ENCODE data around the gene MRE11. TPM values are rescaled to one million over a fixed set of nuclear protein-coding genes. Genes with fewer than 3 reads are reported as not detected.

The MRE11 gene
- total and polyA plus RNA-seq, 2 donors from 2014 or later = 3.5 to 16.6 TPM

DNA sequence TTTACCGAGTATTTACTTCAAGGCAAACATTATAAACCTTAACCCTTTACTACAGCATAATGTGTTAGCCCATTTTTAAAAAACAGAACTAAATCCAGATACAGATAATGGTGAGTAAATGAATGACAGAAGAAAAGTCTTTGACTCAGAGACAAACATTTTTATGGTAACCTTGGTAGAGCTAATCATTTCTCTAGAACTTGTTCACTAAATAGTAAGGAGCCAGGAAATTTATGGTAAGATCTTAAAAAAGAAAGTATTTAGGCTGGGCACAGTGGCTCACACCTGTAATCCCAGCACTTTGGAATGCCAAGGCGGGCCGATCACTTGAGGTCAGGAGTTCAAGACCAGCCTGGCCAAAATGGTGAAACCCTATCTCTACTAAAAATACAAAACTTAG is 38.6 kb upstream of the MRE11 start:
- DNase-seq (no peak), FAIRE-seq (no peak)
- H3K4me3 ChIP-seq (ENCODE audit: low read length in 3 of 3) = no peak overlapping the region
- H3K9ac ChIP-seq (ENCODE audit: low read length in 3 of 3) = no peak overlapping the region
- H3K27me3 ChIP-seq (ENCODE audit: control insufficient read depth, insufficient read depth, low read length) = no peaks in the 10 kb centered on the region
- H3K9me3 ChIP-seq (ENCODE audit: control insufficient read depth in 2 of 3, insufficient read depth in 1 of 3, low read length in 3 of 3) = no peaks in the 10 kb centered on the region
- no peak overlapping the region for H3K27ac ChIP-seq (ENCODE audit: low read depth in 2 of 2, low read length in 2 of 2)
- intact Hi-C loops (cut with DNase I) = no loop called here
- H3K4me1 ChIP-seq (ENCODE audit: control insufficient read depth in 2 of 3, insufficient read depth in 2 of 3, low read depth in 1 of 3, low read length in 3 of 3) = no peaks in the 10 kb centered on the region
- H3K36me3 ChIP-seq (ENCODE audit: control insufficient read depth in 2 of 3, insufficient read depth in 3 of 3, low read length in 3 of 3) = no peaks in the 10 kb centered on the region
- no peak for TF ChIP-seq CTCF (IDR thresholded peaks at IDR 0.05; ENCODE audit: borderline replicate concordance, extremely low read depth, insufficient read depth)

GRCh38 chr11:94528551-94528950 is 34.9 kb upstream of the MRE11 start:
- Histone ChIP-seq H3K4me3 (ENCODE audit: low read length in 3 of 3) (no peak overlapping the region), H3K9ac (ENCODE audit: low read length in 3 of 3) (no peak overlapping the region), H3K4me1 (ENCODE audit: control insufficient read depth in 2 of 3, insufficient read depth in 2 of 3, low read depth in 1 of 3, low read length in 3 of 3) (no peaks in the 10 kb centered on the region), H3K36me3 (ENCODE audit: control insufficient read depth in 2 of 3, insufficient read depth in 3 of 3, low read length in 3 of 3) (no peaks in the 10 kb centered on the region), H3K9me3 (ENCODE audit: control insufficient read depth in 2 of 3, insufficient read depth in 1 of 3, low read length in 3 of 3) (no peaks in the 10 kb centered on the region), H3K27ac (ENCODE audit: low read depth in 2 of 2, low read length in 2 of 2) (no peak overlapping the region), H3K27me3 (ENCODE audit: control insufficient read depth, insufficient read depth, low read length) (no peaks in the 10 kb centered on the region)
- DNase-seq (no peak), FAIRE-seq (no peak)
- TF ChIP-seq CTCF (IDR thresholded peaks at IDR 0.05; ENCODE audit: borderline replicate concordance, extremely low read depth, insufficient read depth) = no peak
- intact Hi-C loops (cut with DNase I) = no loop called here

DNA sequence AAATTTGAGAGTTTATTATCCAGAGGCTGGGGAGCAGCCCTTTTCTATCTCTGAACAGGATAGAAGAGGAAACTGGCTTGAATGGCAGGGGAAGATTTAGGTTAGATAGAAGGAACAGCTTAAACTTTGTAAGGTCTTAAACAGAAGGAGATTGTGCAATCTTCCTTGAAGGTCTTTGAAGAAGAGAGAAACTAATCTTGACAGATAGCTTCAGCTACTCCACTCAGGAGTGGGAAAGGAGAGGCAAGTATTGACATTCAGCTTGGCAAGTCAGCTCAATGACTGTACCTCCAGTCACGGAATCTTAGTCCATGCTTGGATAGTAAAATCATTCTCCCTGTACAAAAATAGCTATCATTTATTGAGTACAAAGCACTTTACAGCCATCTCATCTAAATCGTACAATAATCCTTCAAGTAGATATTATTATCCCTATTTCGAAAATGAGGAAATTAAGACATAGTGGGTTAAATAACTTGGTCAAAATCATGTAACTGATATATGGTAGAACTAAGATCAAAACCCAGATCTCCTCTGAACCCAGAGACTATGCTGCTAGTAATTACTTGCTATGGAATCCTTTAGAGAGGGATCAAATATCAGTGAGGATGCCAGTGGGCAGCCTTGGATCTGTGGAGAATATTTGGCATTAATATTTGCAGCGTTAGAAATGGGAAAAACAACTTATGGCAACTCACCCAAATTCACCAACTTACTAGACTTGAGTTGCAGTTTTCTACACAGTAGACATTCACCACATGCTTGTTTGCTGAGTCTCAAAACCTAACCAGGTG is 33.2 kb upstream of the MRE11 start:
- FAIRE-seq = no peak

More for the DNA sequence above, 33.2 kb upstream of the MRE11 start:
- intact Hi-C loops (cut with DNase I) = no loop called here
- H3K9ac ChIP-seq (ENCODE audit: low read length in 3 of 3) = no peak overlapping the region
- H3K36me3 ChIP-seq (ENCODE audit: control insufficient read depth in 2 of 3, insufficient read depth in 3 of 3, low read length in 3 of 3) = no peaks in the 10 kb centered on the region
- no peaks in the 10 kb centered on the region for H3K27me3 ChIP-seq (ENCODE audit: control insufficient read depth, insufficient read depth, low read length)
- TF ChIP-seq CTCF (IDR thresholded peaks at IDR 0.05; ENCODE audit: borderline replicate concordance, extremely low read depth, insufficient read depth) = no peak
- H3K4me1 ChIP-seq (ENCODE audit: control insufficient read depth in 2 of 3, insufficient read depth in 2 of 3, low read depth in 1 of 3, low read length in 3 of 3) = no peaks in the 10 kb centered on the region
- no peak overlapping the region for H3K4me3 ChIP-seq (ENCODE audit: low read length in 3 of 3)
- no peaks in the 10 kb centered on the region for H3K9me3 ChIP-seq (ENCODE audit: control insufficient read depth in 2 of 3, insufficient read depth in 1 of 3, low read length in 3 of 3)
- no peak for DNase-seq
- no peak overlapping the region for H3K27ac ChIP-seq (ENCODE audit: low read depth in 2 of 2, low read length in 2 of 2)
